ENCODE data around the gene ASS1.

DNA sequence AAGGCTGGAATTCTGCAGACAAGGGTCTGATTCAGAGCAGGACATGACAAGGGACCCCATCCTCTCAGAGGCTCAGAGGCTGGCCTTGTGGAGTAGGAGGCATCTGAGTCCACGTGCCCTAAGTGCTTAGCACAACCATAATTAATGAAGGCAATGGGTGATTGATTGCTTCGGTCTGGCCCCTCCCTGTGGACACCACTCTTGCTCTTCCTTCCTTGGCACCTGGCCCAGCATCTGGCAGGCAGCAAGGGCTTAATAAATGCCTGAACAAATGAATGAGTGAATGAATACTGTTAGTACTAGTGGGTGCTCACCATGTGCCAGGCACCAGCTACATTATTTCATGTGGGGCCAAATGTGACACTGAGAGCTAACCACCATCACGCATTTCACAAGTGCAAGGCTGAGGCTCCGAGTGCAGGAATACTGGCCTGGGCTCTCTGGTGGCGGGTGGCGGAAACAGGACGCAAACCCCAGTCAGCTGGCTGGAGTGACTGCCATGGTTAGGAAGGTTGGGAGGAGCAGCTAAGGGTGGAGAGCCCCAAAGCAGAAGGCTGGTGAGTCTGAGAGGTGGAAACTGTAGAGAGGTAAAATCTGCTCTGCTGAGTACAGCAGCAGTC lies 53.6 kb downstream of the ASS1 start:
- TF ChIP-seq CTCF (IDR thresholded peaks at IDR 0.05; ENCODE audit: low read length) (no peak), EZH2 (optimal IDR thresholded peaks at IDR 0.05; ENCODE audit: low read depth, low read length) (no peak)

Measured in MM.1S (cell line).